GM19455 (cell line): Measurements from ENCODE around the gene CPSF4L.

Experiments used
- ATAC-seq: cut with Tn5 transposase; IDR thresholded peaks from one replicate; pipeline ENCODE4 v1.9.1; 2021; ENCODE audit not compliant: unreplicated experiment

CPSF4L gene

GRCh38 chr17:73237714-73238113 is 24.0 kb downstream of the CPSF4L start:
- no peak for ATAC-seq

DNA sequence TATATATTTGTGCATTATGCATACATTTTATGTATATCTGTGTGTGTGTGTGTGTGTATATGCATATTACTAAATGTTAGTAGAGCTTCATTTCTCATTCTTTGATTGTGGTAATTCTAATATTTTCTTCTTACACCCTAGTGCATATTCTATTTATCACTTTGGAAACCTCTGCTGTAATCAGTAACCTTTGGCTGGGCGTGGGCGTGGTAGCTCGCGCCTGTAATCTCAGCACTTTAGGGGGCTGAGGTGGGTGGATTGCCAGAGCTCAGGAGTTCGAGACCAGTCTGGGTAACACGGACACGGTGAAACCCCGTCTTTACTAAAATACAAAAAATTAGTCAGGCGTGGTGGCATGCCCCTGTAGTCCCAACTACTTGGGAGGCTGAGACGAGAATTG is 26.9 kb downstream of the CPSF4L start:
- ATAC-seq = no peak

- peak; percentile 26 for ATAC-seq
Observed at GRCh38 chr17:73232587-73233373, 28.9 kb downstream of the CPSF4L start.

- peak; percentile 68 for ATAC-seq
Observed at GRCh38 chr17:73231841-73232586, 29.7 kb downstream of the CPSF4L start.

GRCh38 chr17:73231395-73231794 is 30.3 kb downstream of the CPSF4L start:
- ATAC-seq = no peak

GRCh38 chr17:73230088-73230487 is 31.6 kb downstream of the CPSF4L start:
- no peak for ATAC-seq

- ATAC-seq = no peak
Observed at GRCh38 chr17:73228748-73229236, 32.9 kb downstream of the CPSF4L start.

DNA sequence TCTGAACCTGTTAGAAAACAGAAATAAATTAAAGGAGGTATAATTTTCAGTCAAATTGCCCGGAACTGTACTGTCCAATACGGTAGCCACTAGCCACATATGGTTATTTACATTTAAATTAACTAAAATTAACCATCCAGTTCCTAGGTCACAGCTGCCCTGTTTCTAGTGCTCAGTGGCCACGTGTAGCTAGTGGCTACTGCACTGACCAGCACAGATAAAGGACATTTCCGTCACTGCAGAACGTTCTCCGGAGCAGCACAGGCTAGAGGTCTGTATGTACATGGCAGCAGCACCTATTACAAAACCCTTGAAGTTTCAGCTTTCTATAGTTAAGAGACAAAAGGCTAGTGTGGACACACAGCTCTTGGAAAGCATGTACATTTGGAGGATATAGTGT is 33.7 kb downstream of the CPSF4L start:
- no peak for ATAC-seq

DNA sequence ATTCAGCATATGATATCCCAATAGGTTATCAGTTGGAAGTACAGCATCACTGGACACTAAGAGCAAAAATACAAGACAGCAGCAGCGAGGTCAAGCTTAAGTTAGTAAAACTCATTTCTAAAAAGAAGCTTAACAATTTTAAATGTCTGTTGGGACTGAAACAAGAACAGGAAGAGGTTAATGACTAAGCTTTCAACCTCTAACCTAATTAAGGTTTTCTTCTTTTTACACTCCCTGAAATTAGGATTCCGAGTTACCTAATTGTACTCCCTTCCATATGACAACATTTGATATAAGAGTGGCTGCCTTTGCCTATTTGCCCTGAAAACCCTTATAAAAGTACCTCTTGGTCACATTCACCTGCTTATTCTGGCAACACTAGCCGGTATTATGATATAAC is 34.3 kb downstream of the CPSF4L start:
- no peak for ATAC-seq

DNA sequence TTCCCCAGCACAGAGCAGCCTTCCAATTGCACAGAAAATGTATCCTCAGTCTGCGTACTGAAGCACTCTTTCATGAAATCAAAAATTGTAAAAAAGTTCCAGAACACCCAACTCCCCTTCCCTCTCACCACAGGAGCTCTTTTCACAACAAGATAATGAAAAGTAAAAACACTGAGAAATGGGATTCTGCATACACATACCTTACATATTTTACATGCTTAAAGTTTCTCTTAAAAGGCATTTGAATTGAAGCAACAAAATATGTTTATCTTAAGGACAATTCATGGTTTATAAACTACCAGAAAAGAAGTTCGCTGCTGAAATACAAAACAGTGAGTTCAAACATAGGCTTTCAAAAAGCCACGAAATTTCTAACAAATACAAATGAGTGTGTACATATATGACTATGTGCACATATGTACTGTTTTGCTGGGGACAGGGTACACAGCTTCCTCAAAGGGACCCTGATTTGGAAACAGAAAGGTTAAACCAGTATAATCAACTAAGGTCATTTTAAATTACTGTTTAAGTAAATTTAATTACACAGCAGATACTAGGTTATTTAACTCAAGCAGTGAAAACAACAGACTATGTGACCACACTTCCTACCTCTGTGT is 35.0 kb downstream of the CPSF4L start:
- ATAC-seq = no peak

DNA sequence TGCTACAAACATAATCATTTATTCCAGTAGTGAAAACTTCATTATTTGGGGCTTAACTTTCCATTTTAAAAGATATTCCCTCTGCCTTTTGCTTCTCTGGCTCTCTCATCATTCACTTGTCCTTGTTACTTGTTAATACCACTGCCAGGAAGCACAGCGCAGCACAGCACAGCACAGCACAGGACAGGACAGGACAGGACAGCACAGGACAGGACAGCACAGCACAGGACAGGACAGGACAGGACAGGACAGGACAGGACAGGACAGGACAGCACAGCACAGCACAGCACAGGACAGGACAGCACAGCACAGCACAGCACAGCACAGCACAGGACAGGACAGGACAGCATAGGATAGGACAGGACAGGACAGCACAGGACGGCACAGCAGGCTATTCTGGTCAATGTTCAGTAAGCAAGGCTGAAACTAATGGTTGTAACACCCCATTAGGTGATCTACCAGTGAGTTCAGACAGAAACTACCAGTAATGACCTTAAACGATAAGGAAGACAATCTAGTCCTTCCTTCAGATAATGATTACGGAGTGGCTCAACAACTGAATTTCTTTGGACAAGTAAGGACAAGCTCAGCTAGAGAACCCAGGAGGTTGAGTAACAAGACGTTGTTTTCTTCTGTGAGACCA is 36.9 kb downstream of the CPSF4L start:
- no peak for ATAC-seq

DNA sequence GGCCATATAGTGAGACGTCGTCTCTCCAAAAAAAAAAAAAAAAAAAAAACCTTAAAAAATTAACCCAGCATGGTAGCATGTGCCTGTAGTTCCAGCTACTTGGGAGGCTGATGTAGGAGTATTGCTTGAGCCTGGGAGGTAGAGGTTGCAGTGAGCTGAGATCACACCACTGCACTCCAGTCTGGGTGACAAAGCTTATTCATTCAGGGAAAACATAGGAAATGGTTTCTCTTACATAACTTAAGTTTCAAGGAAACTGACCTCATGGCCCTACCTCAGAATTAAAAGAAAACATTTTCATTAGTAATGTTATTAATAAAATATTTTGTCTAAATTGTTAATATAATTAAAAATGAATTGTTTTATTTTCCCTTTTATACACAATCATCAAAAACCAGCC is 37.4 kb downstream of the CPSF4L start:
- no peak for ATAC-seq

DNA sequence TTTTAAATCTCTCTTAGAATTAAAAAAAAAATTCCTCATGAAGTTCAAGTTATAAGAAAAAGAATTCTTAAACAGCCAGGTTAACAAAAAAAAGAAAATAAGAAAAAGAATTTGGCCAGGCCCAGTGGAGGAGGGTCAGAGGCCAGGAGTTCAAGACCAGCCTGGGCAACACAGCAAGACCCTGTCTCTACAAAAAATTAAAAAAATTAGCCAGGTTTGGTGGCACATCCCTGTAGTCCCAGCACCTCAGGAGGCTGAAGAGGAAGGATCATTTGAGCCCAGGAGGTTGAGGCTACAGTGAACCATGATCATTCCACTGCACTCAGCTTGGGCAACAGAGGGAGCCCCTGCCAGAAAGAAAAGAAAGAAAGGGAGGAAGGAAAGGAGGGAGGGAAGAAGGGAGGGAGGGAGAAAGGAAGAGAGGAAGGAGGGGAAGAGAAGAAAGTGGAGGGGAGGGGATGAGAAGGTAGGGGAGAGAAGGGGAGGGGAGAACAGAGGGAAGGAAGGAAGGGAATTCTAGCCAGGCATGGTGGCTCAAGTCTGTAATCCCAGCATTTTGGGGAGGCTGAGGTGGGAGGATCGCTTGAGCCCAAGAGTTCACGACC is 38.0 kb downstream of the CPSF4L start:
- no peak for ATAC-seq

DNA sequence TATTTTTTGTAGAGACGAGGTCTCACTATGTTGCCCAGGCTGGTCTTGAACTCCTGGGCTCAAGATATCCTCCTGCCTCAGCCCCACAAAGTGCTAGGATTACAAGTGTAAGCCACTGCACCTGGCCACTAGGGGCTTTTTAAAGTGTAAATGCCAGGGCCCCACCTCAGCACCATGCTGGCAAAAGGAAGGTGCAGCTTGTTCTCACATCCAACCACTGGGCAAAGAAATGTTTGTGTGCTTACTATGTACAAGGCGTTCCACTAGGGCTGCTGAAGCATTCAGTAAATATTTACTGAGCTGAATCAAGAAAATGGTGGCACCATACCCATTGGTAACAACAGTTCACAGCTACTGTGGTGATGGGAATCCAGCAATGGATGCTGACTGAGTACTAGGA is 46.2 kb downstream of the CPSF4L start:
- ATAC-seq = no peak

GRCh38 chr17:73214851-73215250 is 46.8 kb downstream of the CPSF4L start:
- no peak for ATAC-seq

DNA sequence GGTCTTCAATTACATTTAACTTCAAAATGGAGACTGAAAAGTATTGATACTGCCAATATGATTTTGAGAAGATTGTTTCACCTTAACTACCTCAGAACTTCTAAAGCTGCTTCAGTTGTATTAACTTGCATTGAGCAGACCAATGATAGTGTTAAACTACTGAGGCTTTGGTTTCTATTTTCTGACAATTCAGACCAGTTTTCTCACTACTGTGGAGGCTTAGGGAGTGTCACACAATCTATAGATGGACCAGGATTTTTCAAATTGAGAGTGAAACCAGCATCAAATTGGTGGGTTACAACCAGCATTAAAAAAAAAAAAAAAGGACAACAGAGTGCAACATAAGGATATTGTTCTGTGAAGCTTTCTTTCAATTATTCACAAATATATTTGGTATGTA is 47.7 kb downstream of the CPSF4L start:
- no peak for ATAC-seq

GRCh38 chr17:73211745-73212144 is 49.9 kb downstream of the CPSF4L start:
- ATAC-seq = no peak

DNA sequence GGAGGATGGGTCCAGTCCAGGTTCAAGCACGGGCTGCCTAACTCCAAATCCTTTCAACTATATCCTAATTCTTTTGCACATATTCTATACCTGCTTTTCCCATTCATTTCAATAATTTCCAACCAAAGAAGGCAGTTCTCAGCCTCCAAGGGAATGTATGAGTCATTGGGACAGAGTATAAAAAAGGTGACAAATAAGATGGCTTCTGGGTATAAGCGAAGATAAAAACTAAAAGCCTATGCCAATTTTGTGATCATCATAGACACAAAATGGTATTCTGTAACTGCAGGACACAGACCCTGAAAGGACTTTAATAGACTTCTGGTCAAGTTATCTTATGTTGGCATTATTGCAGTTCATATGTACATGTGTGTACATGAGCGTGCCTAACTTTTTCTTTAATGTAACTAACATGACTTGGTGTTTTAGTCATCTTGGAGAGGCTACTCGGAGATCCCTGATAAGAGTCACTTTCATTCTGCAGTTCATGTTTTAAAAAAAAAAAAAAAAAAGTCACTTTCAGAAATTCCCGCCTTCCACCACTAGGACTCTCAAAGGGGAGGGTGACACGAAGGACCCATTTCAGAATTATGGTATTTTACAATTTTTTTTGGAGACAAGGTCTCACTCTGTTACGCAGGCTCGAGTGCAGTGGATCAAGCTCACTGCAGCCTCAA is 51.5 kb downstream of the CPSF4L start:
- ATAC-seq = no peak

DNA sequence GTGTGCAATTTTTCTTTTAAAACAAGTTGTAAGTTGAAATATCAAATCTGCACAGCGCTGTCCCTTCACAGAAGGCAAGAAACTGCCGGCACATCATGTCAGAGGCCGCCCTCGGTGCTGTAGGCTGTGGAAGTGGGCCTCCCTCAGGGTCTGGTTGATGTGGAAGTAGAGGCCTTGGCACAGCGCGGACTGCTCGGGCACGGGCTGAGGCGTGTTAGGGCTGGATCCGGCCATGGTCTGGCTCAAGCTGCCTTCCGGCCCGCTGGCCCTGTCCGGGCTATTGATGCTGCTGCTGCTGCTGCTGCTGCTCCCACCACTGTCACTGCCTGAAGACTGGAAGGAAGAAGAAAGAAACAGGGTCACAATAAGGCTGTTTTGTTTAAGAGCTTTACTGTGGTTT is 52.2 kb downstream of the CPSF4L start:
- no peak for ATAC-seq

DNA sequence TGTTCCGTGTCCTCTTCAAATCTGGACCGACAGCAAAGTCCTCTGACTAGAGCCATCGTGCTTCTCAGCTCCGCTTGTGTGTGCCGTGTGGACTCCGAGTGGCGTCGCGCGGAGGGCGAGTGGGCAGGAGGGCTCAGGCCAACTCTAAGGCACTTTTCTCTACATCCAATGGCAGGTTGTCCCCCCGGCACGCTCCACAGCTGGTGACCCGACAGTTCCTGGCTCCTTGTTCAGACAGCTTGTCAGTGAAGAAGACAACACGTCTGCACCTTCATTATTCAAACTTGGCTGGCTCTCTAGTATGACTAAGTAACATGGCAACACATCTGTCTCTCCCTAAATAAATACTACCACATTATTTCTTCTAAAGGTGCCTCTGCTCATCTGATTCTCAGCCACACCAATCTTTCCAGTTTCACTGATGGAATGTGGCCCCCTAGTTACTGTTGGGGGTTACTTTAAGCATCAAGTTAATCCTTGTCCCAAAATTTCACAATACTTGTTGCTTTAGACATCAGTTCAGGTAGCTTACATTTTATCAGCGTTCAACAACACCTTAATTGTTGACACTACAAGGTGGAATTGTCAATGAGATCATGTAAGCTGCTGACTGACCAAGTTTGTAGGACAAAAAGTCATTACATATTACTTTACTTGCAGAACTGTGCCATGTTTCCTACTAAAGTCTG is 53.4 kb downstream of the CPSF4L start:
- no peak for ATAC-seq
